T follicular helper cell (primary cell): ENCODE data around the gene CLEC3A.
"Not testable (repeated sequence)": the region's sequence is repeated elsewhere in the genome, so short reads cannot be mapped to it uniquely, and the experiment has no call there.

Experiments
- DNase-seq: peaks from one replicate; pipeline ENCODE4 v3.0.0-alpha.2; 2020; ENCODE audit warnings: low read depth

The CLEC3A gene

DNA sequence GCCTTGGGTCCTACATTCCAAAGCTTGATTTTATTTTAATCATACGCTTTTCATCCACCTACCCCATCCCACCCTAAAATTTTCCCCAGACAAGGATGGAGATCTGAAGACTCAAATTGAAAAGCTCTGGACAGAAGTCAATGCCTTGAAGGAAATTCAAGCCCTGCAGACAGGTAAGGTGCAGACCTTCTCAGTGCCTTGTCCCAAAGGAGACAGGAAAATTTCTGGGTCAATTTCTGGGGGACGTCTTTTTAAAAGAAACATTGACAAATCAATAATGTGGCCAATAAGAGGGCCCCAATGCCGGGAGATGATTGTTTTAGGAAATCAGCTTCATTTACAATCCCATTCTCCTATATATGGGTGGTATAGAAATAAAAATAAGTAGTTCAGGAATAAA is 5.7 kb downstream of the CLEC3A start:
- DNase-seq, result no peak

- no peak for DNase-seq
Measured at GRCh38 chr16:78034530-78034929, 12.2 kb downstream of the CLEC3A start.

DNA sequence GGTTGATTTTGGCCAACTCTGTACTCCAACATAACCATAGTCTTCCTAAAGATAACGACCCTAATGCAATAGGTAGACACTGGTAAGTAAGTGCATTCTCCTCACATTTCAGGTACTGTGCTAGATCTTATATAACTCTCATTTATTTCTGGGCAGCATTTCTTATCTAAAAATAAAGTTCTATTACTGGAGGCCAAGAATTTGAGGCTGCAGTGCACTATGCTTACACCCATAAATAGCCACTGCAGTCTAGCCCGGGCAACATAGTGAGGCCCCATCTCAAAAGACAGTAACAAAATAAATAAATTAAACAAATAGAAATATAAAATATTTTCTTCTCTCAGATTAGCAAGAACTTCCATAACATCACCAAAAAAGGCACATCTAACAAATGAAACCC is 12.7 kb downstream of the CLEC3A start:
- DNase-seq, result no peak

DNA sequence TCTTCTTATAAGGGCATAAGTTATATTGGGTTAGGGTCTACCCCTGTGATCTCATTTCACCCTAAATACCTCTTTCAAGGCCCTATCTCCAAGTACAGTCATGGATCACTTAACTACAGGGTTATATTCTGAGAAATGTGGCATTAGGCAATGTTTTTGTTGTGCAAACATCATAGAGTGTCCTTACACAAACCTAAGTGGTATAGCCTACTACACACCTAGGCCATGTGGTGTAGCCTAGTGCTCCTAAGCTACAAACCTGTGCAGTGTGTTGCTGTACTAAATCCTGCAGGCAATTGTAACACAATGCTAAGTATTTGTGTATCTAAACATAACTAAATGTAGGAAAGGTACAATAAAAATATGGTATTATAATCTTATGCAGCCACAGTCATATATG is 18.0 kb downstream of the CLEC3A start:
- no peak for DNase-seq

DNA sequence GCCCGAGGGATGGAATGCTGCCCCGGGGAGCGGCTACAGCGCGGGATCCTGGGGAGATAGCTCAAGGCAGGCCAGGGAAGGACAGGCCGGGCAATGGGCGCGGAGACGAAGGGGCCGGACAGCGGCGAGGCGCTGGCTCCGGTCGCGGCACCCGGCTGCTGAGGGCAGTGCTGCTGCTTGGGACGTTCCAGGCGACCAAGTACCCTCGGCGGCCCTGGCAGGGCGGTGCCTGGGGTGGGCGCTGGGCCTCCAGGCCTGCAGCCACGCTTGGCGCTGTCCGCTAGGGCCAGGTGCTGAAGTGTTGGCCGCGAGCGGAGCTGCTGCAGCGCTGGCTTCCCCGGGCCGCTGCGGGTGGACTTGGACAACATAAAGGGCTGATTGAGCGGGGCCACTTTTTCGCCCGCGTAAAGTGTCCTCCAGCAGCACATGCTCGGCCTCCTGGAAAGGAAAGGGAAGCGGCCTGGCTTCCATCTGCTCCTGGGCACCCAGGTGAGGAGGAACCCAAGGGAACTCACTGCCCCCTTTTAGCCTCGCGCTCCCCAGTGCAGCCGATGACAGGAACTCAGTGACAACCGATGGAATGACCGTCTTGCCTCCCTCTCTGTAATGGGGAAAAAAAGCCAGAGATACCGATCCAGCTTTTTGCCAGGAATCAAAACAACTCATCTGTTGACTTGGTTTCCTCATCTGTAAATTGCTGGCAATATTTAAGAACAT is 23.7 kb downstream of the CLEC3A start:
- DNase-seq, result no peak

DNA sequence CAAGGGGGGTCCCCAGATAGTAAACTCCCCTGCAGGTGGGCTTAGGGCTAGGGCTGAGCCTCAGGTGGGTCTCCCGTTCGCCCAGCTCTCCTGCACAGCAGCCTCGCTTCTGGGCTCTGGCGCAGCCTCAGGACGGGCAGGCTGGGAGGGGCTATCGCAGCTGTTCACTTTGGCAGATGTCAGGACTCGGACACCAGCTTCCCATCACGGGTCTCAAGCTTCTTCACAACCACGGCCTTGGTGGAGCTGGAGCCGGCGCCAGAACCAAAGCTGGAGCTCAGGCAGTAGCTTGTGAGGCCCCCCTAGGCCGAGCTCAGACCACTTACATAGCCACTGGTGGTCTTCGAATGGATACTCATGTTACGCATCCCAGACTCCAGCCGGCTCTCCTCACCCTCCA is 26.0 kb downstream of the CLEC3A start:
- no peak for DNase-seq

DNA sequence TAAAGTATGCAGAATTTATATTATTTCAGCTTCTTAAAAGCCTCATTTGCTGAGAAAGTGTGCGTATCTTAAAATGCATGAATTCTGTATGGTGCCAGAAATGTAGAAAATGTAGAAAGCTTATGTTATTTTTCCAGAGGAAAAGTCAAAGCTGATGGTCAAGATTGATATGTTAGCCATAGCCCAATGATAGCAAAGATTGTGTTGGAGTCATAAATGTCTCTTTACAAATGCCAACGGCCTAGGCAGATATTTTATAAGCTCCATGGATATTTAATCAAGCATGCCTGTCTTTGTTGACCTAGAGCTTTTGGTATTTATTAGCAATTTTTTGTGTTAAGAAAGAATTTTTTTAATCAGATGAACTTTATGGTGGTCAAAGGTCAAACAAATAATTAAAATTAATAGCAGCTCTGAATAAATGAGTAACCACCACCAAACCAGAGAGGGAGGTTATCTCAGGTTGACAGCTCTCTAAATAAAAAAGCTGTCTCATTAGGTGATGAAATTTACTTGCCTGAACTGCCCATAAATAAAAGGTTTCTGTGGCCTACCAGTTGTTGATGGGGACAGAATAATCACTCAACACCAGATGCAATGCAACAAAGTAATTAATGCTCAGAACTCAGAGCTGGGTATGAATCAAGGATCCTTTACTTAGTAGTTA is 28.5 kb downstream of the CLEC3A start:
- no peak for DNase-seq

DNA sequence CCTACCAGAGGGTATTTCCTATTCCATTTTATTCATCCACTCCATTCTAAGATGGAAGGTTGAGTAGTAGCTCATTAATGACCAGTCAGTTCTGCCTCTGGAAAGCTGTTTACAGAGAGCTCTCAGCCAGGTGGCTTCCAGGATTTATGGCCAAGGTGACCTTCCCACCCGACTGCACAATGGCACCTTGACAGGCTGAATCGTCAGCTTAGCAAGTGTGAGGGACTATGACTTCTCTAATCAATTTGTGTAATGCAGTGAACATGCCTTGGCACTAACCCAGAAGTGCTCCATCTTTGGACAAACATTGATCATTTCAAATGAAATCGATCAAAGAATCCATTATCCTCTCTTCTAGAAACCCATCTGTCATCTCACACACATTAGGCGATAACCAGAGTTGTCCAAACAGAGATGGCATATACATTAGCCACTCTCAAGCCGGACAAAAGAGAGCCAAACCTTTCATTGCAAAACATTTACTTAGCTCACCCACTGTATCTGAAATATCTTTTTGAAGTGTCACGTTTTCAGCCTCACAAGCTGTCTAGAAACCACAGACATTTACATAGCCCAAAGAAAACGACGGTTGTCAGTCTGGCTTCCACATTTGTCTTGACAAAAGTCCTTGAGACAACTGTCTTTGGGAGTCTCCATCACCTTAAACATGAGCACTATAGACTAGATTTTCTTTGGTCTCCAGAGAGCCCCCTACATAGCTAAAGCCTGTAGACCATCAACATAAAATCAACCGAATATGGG is 35.6 kb downstream of the CLEC3A start:
- no peak for DNase-seq

- not testable (repeated sequence) for DNase-seq
Measured at GRCh38 chr16:78059806-78060205, 37.5 kb downstream of the CLEC3A start.

- DNase-seq, result no peak
Measured at GRCh38 chr16:78060295-78060694, 37.9 kb downstream of the CLEC3A start.

GRCh38 chr16:78060809-78061208 is 38.5 kb downstream of the CLEC3A start:
- DNase-seq, result no peak

GRCh38 chr16:78065319-78065718 is 43.0 kb downstream of the CLEC3A start:
- DNase-seq, result no peak

- no peak for DNase-seq
Measured at GRCh38 chr16:78069913-78070312, 47.6 kb downstream of the CLEC3A start.

DNA sequence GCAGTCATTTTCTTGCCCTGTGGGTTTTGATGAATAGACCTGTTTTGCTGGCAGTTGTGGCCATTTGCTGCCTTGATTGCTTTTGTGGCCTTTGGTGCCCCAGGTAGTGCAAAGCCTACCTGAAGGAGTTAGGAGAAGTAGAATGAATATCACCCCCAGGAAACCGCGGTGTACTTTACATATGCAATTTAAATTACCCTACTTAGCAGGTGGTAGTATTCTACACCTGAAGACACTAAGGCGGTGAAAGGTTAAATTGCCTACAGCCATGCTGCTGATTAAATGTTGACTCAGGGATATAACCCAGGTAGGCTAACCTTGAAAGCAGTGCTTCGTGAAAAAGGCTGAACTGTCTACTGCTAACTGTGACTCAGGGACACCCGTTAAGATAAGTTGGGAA is 49.9 kb downstream of the CLEC3A start:
- no peak for DNase-seq

GRCh38 chr16:78075800-78076199 is 53.5 kb downstream of the CLEC3A start:
- no peak for DNase-seq

DNA sequence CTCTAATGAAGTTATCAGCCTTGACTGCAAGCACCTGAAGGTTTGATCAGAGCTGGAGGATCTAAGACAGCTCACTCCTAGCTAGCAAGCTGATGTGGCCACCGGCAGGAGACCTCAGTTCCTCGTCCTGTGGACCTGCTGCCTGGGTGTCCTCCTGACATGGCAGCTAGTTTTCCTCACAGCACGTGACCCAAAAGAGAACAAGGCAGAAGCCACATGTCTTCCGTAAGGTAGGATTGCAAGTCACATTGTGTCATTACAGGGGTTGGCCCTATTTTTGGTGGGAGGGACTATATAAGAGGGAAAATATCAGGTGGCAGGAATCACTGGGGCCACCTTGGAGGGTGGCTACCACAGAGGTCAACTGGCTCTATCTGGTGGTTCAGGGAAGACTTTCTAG is 59.0 kb downstream of the CLEC3A start:
- no peak for DNase-seq
